GM18520 (cell line): Measurements from ENCODE around the gene CFD.
"Not testable (repeated sequence)": the region's sequence is repeated elsewhere in the genome, so short reads cannot be mapped to it uniquely, and the experiment has no call there.

ENCODE experiments used
- ATAC-seq: cut with Tn5 transposase; IDR thresholded peaks from one replicate; pipeline ENCODE4 v1.9.1; 2021; ENCODE audit not compliant: unreplicated experiment

CFD gene

DNA sequence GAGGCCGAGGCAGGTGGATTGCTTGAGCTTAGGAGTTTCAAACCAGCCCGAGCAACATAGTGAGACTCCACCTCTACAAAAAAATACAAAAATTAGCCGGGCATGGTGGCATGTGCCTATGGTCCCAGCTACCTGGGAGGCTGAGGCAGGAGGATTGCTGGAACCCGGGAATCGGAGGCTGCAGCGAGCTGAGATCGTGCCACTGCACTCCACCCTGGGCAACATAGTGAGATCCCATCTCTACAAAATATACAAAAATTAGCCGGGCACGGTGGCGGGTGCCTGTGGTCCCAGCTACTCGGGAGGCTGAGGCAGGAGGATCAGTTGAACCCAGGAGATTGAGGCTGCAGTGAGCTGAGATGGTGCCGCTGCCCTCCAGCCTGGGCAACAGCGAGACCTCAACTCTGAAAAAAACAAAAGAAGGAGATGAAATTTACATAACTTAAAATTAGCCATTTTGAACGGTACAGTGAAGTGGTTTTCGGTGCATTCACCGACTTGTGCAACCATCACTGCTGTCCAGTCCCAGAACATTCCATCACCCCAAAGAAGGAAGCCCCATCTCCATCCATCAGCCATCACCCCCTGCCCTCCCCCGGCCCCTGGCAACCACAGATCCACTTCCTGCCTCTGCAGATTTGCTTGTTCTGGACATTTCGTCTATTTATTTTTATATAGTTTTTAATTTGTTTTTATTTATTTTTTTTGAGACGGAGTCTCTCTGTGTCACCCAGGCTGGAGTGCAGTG lies 33.4 kb upstream of the CFD start:
- no peak for ATAC-seq

DNA sequence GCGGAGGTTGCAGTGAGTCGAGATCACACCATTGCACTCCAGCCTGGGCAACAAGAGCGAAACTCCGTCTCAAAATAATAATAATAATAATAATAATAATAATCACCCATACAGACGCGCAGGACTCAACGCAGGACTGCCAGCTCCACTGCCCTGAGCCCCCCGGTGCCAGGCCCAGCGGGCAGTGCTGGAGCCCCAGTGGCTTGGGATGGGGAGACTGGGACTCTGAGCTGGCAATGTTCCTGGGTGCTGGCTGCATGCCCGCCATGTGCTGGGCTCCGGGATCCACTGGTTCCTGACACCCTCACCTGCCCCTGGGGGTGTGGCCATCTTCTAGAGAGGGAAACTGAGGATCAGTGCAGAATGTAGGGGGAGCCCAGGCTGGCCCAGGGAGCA lies 32.2 kb upstream of the CFD start:
- no peak for ATAC-seq

DNA sequence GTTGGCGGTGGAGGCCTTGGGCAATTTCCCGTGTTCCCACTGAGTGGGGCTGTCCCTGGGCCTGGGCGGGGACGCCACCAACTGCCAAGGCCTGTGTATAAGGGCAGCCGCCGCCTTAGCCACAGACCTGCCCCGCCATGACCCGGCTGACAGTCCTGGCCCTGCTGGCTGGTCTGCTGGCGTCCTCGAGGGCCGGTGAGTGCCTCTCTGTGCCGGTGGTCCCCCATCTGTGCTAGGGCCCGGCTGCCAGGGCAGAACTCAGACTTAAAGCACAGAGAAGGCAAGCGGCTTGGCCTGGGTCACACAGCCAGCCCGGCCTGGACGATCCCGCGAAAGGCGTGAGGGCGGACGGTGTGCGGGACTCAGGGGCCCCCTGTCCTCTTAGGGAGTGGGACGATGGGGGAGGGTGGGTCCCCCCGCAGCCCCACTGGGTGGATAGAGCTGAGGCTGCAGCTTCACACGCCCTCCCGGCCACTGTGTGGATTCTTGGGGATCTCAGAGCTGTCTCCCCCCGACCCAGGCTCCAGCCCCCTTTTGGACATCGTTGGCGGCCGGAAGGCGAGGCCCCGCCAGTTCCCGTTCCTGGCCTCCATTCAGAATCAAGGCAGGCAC lies 31.6 kb upstream of the CFD start, which contains the start of gene AZU1:
TSS of gene AZU1 (plus strand) at position 128 of the 612 bp plus-strand sequence. CDS start at position 138, 10 bp downstream.
- ATAC-seq, result no peak

DNA sequence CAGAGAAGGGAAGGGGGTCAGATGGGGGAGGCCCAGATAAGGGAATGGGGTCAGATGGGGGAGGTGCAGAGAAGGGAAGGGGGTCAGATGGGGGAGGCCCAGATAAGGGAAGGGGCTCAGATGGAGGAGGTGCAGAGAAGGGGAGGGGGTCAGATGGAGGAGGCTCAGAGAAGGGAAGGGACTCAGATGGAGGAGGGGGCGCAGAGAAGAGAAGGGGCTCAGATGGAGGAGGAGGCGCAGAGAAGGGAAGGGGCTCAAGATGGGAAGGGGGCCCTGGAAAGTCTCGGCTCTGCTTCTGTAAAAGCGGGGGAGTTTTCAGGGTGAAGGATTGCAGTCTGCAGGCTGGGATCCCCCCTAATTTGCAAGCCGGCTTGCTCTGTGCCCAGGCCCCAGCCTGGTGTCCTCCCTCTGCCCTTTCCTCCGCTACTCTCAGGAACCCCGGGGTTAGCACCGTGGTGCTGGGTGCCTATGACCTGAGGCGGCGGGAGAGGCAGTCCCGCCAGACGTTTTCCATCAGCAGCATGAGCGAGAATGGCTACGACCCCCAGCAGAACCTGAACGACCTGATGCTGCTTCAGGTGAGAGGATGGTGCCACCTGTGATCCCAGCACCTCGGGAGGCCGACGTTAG lies 30.2 kb upstream of the CFD start:
- ATAC-seq, result no peak

DNA sequence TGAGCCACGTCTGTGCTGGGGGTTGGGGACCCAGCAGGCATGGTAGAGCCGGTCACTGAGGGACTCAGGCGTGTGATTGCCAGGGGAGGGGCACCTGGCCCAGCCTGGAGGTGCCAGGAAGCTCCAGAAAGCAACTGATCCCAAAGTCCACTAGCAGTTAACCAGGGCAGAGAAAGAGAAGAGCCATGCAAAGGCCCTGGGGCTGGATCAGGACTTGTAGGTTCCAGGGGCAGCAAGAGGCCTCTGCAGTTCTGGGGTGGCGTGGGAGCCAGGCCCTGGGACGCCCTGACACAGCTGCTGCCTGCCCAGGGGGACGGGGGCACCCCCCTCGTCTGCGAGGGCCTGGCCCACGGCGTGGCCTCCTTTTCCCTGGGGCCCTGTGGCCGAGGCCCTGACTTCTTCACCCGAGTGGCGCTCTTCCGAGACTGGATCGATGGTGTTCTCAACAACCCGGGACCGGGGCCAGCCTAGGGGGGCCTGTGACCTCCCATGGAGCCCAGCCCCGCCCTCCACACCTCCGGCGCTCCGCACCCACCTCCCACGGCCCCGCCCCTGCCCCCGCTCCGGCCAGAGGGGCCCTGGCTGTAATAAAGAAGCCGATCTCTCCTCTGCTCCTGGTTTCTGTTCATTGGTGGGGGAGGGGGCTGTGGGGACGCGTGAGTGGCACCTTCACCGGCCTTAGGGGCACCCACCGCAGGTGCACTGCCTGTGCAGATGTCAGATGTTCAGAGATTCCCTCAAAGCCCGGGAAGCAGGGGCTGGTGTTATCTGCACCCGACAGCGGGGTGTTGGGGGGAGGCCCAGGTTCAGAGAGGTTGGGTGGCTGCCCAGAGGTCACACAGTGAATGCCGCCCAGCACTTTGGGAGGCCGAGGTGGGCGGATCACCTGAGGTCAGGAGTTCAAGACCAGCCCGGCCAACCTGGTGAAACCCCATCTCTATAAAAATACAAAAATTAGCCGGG lies 27.8 kb upstream of the CFD start:
- no peak for ATAC-seq

DNA sequence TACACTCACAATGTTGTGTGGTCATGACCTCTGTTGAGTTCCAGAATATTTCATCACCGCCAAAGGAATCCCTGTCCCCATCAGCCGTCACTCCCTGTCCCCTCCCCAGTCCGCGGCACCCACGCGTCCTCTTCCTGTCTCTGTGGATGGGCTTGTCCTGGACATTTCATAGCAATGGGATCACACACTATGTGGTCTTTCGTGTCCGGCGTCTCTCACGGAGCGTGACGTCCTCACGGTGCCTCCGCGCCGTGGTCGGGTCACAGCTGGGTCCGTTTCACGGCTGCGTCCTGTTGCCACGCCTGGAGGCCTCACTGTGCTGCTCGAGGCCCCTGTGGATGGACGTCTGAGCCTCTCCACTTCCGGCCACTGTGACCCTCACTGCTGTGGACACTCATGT lies 25.2 kb upstream of the CFD start:
- no peak for ATAC-seq

DNA sequence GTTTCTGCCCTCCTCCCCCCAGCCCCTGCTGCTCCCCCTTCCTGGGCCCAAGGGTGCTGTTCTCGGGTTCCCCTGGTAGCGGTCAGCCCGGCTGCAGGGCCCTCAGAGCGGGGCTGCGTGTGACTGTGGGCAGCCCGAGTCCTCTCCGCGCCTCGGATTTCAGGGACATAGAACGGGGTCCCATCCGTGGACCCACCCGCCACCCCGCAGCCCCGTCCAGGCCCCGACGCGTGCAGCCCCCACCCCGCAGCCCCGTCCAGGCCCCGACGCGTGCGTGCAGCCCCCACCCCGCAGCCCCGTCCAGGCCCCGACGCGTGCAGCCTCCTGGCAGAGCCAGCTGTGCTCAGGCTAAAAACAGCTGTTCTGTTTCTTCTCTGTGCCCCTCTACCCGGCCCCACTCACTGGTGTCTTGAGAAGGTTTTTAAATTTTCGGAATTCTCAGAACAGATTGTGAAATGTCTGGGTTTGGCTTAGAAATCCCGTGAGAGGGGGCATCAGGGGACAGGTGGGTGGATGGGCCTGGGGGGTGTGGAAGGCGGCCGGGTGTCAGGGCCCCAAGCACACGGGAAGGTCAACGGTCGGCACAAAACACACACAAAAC lies 24.2 kb upstream of the CFD start:
- no peak for ATAC-seq

DNA sequence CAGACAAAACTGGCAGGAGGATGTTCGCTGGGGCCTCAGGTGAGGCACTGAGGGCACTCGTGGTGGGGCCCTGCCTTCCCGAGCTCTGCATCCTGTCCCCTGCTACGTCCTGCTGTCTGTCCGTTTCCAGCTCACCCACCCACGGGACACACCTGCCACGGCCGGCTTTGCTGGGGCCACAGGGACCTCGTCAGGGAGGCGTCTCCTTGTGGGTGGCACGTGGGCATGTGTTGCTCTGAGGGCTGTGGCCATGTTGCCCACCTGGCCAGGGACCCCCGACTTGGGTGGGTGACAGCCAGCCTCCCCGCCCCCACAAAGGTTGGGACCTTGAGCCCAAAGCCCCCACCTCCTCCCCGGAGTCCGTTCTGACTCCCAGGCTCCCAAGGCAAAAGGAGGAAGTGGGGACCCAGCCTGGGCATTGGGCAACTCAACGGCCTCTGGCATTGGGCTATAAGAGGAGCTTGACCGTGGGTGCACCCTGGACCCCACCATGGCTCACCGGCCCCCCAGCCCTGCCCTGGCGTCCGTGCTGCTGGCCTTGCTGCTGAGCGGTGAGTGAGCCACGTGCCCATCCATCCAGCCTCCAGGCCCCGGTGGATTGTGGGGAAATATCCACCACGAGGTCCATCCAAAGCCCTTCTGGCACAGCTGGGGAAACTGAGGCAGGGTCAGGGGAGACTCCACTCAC lies 18.8 kb upstream of the CFD start, which contains the start of gene PRTN3:
TSS of gene PRTN3 (plus strand) at position 481 of the 688 bp plus-strand sequence. CDS start at position 491, 10 bp downstream.
- ATAC-seq, result no peak

DNA sequence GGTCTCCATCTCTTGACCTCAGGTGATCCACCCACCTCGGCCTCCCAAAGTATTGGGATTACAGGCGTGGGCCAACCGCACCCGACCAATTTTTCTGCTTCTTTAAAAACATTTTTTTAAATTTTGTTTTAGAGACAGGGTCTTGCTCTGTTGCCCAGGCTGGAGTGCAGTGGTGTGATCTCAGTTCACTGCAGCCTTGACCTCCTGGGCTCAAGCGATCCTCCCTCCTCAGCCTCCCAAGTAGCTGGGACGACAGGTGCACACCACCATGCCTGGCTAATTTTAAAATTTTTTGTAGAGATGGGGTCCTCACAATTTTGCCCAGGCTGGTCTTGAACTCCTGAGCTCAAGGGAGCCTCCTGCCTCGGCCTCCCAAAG lies 16.7 kb upstream of the CFD start:
- ATAC-seq, result not testable (repeated sequence)

DNA sequence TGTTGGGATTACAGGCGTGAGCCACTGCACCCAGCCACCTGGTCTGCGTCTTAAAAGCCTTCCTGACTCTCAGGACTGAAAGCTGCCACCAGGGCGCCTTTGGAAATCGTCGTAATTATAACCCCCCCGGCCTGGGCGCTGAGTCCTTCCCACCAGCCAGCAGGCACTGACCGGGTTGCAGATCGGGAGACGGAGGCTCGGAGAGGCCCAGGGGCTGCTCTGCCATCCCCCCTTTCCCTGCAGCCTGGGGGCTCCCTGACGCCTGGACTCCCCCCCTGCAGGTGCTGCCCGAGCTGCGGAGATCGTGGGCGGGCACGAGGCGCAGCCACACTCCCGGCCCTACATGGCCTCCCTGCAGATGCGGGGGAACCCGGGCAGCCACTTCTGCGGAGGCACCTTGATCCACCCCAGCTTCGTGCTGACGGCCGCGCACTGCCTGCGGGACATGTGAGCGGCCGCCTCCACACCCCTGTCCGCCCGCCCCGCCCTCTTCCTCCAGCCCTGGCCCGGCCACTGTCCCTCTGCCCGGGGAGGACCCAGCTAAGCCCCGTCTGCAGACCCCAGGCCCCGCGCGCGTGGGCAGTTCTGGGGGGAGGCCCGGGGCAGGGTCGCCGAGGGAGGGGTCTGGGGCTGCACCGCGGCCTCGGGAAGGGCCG lies 16.2 kb upstream of the CFD start:
- ATAC-seq, result no peak

DNA sequence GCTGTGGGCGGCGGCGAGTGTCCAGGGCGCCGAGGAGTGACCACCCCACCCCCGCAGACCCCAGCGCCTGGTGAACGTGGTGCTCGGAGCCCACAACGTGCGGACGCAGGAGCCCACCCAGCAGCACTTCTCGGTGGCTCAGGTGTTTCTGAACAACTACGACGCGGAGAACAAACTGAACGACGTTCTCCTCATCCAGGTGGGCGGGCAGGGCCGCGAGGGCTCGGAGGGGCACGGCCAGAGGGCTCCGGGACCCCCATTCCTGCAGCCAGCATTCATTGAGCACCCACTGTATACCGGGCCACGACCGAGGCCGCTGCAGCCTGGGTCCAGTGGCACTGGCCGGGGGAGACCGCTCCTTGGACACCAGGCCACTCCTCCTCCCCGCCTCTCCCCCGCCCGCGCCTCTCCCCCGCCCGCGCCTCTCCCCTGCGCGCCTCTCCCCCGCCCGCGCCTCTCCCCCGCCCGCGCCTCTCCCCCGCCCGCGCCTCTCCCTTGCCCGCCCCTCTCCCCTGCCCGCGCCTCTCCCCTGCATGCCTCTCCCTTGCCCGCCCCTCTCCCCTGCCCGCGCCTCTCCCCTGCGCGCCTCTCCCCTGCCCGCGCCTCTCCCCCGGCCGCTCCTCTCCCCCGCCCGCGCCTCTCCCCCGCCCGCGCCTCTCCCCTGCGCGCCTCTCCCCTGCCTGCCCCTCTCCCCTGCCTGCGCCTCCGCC lies 15.5 kb upstream of the CFD start:
- no peak for ATAC-seq

DNA sequence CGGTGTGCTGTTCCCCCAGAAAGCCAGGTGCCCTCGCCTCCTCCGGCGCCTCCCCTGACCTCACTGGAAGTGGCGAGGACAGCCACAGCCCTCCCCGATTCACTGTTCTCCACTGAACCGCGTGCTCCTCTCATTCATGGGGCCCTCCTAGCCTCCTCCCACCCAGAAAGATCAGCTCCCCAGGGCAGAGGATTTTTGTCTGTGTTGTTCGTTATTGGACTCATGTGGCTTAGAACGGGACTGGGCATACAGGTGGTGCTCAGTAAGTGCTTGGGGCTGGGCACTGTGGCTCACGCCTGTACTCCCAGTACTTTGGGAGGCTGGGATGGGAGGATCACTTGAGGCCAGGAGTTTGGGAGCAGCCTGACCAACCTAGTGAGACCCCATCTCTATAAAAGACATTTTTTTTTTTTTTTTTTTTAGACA lies 14.9 kb upstream of the CFD start:
- no peak for ATAC-seq

DNA sequence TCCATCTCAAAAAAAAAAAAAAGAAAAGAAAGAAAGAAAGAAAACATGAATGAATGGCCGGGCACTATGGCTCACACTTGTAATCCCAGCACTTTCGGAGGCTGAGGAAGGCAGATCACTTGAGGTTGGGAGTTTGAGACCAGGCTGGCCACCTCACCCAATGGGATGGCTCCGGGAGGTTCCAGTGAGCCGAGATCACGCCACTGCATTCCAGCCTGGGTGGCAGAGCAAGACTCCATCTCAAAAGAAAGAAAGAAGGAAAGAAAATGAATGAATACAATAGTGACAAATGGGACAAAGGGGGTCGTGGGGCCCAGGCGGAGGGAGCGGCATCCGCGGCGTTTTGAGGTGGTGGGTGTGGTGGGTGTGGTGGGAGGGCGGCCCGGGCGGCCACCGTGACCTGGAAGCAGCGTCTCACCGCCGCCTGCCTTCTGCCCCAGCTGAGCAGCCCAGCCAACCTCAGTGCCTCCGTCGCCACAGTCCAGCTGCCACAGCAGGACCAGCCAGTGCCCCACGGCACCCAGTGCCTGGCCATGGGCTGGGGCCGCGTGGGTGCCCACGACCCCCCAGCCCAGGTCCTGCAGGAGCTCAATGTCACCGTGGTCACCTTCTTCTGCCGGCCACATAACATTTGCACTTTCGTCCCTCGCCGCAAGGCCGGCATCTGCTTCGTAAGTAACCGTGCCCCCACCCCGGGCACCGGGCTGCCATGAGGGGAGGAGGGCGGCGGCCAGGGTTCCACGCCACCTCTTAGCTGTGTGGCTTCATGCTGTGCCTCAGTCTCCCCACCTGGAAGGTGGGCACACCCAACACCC lies 13.6 kb upstream of the CFD start:
- ATAC-seq, result no peak

DNA sequence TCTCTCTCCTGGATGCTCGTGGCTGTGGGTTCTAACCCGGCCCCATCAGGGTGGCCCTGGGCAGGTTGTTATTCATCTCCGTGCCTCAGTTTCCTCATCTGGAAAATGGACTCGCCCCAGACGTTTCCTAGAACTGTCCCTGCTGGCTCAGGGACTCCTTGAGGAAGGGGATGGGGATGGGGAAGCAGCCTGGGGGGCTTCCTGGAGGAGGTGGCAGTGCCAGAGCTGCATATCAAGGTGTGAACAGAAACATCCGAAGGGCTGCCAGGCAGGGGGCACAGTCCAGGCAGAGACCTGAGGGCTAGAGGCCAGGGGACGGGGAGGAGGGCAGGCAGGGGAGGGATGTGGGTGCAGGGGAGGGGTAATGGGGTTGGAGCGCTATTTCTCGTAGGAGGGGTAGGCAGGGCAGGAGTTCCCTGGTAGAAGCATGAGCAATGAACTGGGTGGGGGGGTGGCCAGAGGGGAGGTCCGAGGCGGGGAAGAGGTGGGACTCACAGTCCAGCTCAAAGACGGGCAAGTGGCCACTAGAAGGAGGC lies 11.0 kb upstream of the CFD start:
- no peak for ATAC-seq

DNA sequence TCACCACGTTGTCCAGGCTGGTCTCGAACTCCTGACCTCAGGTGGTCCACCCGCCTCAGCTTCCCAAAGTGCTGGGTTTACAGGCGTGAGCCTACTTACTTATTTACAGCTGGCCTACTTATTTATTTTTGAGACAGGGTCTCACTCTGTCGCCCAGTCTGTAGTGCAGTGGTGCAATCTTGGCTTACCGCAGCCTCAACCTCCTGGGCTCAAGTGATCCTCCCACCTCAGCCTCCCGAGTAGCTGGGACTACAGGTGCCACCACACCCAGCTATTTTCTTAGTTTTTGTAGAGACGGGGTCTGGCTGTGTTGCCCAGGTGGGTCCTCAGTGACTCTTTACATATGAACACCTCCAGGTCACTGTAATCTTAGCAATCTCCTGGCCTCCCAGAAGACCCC lies 10.3 kb upstream of the CFD start:
- not testable (repeated sequence) for ATAC-seq

DNA sequence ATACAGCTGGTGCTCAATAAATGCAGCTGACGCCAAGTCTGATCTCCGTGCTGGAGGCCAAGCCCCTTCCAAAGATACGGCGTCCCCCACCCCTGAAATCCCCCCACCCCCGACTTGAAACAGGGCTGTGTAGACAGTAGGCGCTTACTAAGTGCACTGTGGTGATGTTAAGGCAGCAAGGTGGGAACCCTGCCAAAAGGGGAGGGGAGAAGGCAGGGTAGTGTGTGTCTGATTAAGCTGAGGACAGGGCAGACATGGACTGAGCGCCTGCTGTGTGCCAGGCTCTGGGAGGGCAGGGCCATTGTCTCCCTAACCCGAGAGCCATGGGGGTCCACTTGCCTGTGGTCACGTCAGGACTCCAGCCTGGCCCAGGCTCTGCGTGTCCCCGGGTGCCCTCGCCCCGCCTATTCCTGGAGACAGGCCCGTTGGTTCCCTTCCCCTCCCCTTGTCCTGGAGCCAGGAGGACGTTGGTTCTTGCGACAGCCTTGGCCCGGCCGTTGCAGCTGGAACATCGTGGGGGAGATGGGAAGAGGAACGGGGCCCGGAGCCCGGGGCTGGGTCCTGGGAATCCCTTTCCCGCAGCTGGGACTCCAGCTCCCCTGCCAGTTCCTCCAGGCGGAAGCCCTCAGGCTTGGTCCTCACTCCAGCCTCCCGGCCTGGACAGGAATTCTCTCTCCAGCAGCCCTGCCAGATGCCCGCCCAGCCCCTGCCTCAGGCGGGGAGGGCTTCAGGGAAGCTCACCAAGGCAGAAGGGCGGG lies 9.1 kb upstream of the CFD start:
- ATAC-seq, result no peak

DNA sequence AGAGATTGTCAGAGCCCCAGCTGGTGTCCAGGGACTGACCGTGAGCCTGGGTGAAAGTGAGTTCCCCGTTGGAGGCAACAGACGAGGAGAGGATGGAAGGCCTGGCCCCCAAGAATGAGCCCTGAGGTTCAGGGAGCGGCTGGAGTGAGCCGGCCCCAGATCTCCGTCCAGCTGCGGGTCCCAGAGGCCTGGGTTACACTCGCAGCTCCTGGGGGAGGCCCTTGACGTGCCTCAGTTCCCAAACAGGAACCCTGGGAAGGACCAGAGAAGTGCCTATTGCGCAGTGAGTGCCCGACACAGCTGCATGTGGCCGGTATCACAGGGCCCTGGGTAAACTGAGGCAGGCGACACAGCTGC lies 8.5 kb upstream of the CFD start:
- no peak for ATAC-seq
